Measurements from ENCODE around the gene GOLGA6L26.
"Not testable (repeated sequence)": the region's sequence is repeated elsewhere in the genome, so short reads cannot be mapped to it uniquely, and the experiment has no call there.

GOLGA6L26 gene

GRCh38 chr15:23334096-23334495 is at the start of gene GOLGA6L26:
Gene GOLGA6L26 (minus strand): TSS chr15:23334196. CDS start chr15:23334135, 61 bp downstream.
- not testable (repeated sequence) for FAIRE-seq; DNase-seq (ENCODE audit: low spot score)

GRCh38 chr15:23381192-23381591 is 47.2 kb upstream of the GOLGA6L26 start:
- FAIRE-seq; DNase-seq (ENCODE audit: low spot score): not testable (repeated sequence)

GRCh38 chr15:23380700-23381099 is 46.7 kb upstream of the GOLGA6L26 start:
- DNase-seq (ENCODE audit: low spot score); FAIRE-seq: not testable (repeated sequence)

- DNase-seq (ENCODE audit: low spot score): not testable (repeated sequence)
Measured at GRCh38 chr15:23378946-23379345, 45.0 kb upstream of the GOLGA6L26 start.

GRCh38 chr15:23374226-23374625 is 40.2 kb upstream of the GOLGA6L26 start:
- not testable (repeated sequence) for FAIRE-seq; DNase-seq (ENCODE audit: low spot score)

More at GRCh38 chr15:23378946-23379345, 45.0 kb upstream of the GOLGA6L26 start:
- FAIRE-seq: not testable (repeated sequence)

- DNase-seq (ENCODE audit: low spot score); FAIRE-seq: not testable (repeated sequence)
Measured at GRCh38 chr15:23372891-23373600, 39.0 kb upstream of the GOLGA6L26 start.

GRCh38 chr15:23372284-23372683 is 38.3 kb upstream of the GOLGA6L26 start:
- FAIRE-seq: no peak
- no peak for DNase-seq (ENCODE audit: low spot score)

GRCh38 chr15:23371868-23372267 is 37.9 kb upstream of the GOLGA6L26 start:
- not testable (repeated sequence) for DNase-seq (ENCODE audit: low spot score); FAIRE-seq

GRCh38 chr15:23371134-23371533 is 37.1 kb upstream of the GOLGA6L26 start:
- not testable (repeated sequence) for FAIRE-seq; DNase-seq (ENCODE audit: low spot score)

GRCh38 chr15:23370578-23370977 is 36.6 kb upstream of the GOLGA6L26 start:
- DNase-seq (ENCODE audit: low spot score) (no peak), FAIRE-seq (no peak)

- not testable (repeated sequence) for DNase-seq (ENCODE audit: low spot score); FAIRE-seq
Measured at GRCh38 chr15:23364261-23364660, 30.3 kb upstream of the GOLGA6L26 start.

- FAIRE-seq: not testable (repeated sequence)
Measured at GRCh38 chr15:23362622-23363021, 28.6 kb upstream of the GOLGA6L26 start.

GRCh38 chr15:23354448-23354847 is 20.5 kb upstream of the GOLGA6L26 start, which contains the start of gene GOLGA8S:
Gene GOLGA8S (plus strand): TSS chr15:23354748. CDS start chr15:23354810, 62 bp downstream.
- not testable (repeated sequence) for DNase-seq (ENCODE audit: low spot score); FAIRE-seq

More at GRCh38 chr15:23362622-23363021, 28.6 kb upstream of the GOLGA6L26 start:
- DNase-seq (ENCODE audit: low spot score): not testable (repeated sequence)

GRCh38 chr15:23311233-23311632 is 22.8 kb downstream of the GOLGA6L26 start:
- not testable (repeated sequence) for FAIRE-seq; DNase-seq (ENCODE audit: low spot score)

GRCh38 chr15:23305921-23306320 is 28.1 kb downstream of the GOLGA6L26 start:
- not testable (repeated sequence) for DNase-seq (ENCODE audit: low spot score); FAIRE-seq

GRCh38 chr15:23304805-23305204 is 29.2 kb downstream of the GOLGA6L26 start:
- not testable (repeated sequence) for DNase-seq (ENCODE audit: low spot score); FAIRE-seq

GRCh38 chr15:23304267-23304666 is 29.7 kb downstream of the GOLGA6L26 start:
- FAIRE-seq; DNase-seq (ENCODE audit: low spot score): not testable (repeated sequence)

GRCh38 chr15:23303654-23304053 is 30.3 kb downstream of the GOLGA6L26 start:
- FAIRE-seq; DNase-seq (ENCODE audit: low spot score): not testable (repeated sequence)

GRCh38 chr15:23303246-23303645 is 30.8 kb downstream of the GOLGA6L26 start:
- not testable (repeated sequence) for FAIRE-seq; DNase-seq (ENCODE audit: low spot score)

Data from RCC 7860 (cell line).